Cardiac muscle cell (in vitro differentiated cells and primary cell): Measurements from ENCODE around the gene AP1G2. TPM values are rescaled to one million over a fixed set of nuclear protein-coding genes. Genes with fewer than 3 reads are reported as not detected.

ENCODE experiments used
- DNase-seq, 2 donors: peaks; one replicate each; pipeline versions ENCODE4 v3.0.0 to v3.0.0-alpha.2; 2010 to 2017; ENCODE audit warnings: low read depth in 1 of 2, low spot score in 1 of 2
- H3K27ac ChIP-seq: fragments of 200-600 bp; sonication (generic); 2 replicates; pipeline ENCODE4 v1.5.1; 2016
- H3K27me3 ChIP-seq: fragments of 200-600 bp; sonication (generic); 2 replicates; pipeline ENCODE4 v1.6.0; 2016; ENCODE audit warnings: control low read depth
- H3K36me3 ChIP-seq: fragments of 200-600 bp; sonication (generic); 2 replicates; pipeline ENCODE4 v1.5.1; 2016; ENCODE audit warnings: control low read depth
- H3K4me1 ChIP-seq: fragments of 200-600 bp; sonication (generic); 2 replicates; pipeline ENCODE4 v1.8.1; 2017; ENCODE audit warnings: low read depth, mild to moderate bottlenecking, mixed run types
- H3K4me3 ChIP-seq: fragments of 200-600 bp; sonication (generic); 2 replicates; pipeline ENCODE4 v1.5.1; 2016; ENCODE audit warnings: mild to moderate bottlenecking
- H3K9me3 ChIP-seq: fragments of 200-600 bp; sonication (generic); 2 replicates; pipeline ENCODE4 v1.5.1; 2017; ENCODE audit warnings: low read depth, mild to moderate bottlenecking, control low read depth
- CTCF ChIP-seq: IDR thresholded peaks from 2 replicates; pipeline ENCODE4 v1.5.1; 2012; ENCODE audit warnings: low read depth, mild to moderate bottlenecking, low read length
- polyA plus RNA-seq: library from polyadenylated mRNA; unstranded; fragments of >200 nt; fragmentation: Nextera tagmentation; extraction: Ambion mirVana; gene quantifications from 2 replicates; pipeline ENCODE4 v1.2.1, GENCODE V29; 2016
- total RNA-seq: library from RNA; depleted of rRNA; stranded (reverse); fragments of >200 nt; gene quantifications from 2 replicates; pipeline ENCODE4 v1.2.3, GENCODE V29; 2016

AP1G2 gene, protein sequence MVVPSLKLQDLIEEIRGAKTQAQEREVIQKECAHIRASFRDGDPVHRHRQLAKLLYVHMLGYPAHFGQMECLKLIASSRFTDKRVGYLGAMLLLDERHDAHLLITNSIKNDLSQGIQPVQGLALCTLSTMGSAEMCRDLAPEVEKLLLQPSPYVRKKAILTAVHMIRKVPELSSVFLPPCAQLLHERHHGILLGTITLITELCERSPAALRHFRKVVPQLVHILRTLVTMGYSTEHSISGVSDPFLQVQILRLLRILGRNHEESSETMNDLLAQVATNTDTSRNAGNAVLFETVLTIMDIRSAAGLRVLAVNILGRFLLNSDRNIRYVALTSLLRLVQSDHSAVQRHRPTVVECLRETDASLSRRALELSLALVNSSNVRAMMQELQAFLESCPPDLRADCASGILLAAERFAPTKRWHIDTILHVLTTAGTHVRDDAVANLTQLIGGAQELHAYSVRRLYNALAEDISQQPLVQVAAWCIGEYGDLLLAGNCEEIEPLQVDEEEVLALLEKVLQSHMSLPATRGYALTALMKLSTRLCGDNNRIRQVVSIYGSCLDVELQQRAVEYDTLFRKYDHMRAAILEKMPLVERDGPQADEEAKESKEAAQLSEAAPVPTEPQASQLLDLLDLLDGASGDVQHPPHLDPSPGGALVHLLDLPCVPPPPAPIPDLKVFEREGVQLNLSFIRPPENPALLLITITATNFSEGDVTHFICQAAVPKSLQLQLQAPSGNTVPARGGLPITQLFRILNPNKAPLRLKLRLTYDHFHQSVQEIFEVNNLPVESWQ
- total RNA-seq: 61.2 and 123 TPM in 2 replicates
- polyA plus RNA-seq: 141 and 168 TPM in 2 replicates

DNA sequence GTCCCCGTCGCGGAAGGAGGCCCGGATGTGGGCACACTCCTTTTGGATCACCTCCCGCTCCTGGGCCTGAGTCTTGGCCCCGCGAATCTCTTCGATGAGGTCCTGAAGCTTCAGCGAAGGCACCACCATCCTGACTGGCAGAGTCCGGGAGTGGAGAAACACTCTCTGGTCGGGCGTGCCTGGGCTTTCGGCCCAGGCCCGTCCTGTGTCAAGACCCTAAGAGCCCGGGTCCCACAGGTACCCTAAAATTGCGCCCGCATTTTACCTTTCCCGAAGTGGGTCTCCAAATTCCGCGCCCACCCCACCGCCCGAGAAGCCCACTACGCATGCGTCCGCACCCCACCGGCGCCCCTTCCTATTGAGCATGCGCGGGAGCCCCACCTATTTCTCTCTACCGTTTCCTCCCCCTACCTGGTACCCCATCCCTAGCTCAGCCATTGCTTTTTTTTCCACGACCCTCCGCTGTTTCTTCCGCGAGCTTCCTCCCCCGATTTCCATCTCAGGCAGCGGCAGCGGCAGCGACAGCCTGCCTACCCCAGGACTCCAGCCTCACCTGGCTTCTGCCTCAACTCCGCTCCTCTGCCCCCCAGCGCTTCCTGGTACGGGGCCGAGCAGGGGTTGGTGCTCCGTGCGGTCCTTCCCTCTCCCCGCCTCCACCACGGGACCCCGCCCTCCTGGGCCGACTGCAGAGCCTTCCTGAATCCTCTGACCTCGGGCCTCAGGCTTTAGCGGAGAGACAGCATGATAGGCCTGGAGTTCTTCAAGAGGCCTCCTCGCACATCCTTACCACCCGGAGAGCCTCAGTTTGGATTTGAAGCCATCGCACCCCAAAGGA lies at the start of gene AP1G2:
AP1G2 (minus strand) TSS at position 606 of the 835 bp plus-strand sequence; CDS start at position 129, 477 bp downstream.
- no peaks in the 10 kb centered on the region for H3K36me3 ChIP-seq
- no peak for TF ChIP-seq CTCF
- H3K4me3 ChIP-seq: peak within 1 kb of the TSS; percentile 48
- peak within 1 kb of the TSS; percentile 11 for H3K27ac ChIP-seq
- no peaks in the 10 kb centered on the region for H3K9me3 ChIP-seq
- H3K4me1 ChIP-seq: peaks cover 14% of the 10 kb centered on the region
- peak; percentile 86 to 92 for DNase-seq
- no peaks in the 10 kb centered on the region for H3K27me3 ChIP-seq

DNA sequence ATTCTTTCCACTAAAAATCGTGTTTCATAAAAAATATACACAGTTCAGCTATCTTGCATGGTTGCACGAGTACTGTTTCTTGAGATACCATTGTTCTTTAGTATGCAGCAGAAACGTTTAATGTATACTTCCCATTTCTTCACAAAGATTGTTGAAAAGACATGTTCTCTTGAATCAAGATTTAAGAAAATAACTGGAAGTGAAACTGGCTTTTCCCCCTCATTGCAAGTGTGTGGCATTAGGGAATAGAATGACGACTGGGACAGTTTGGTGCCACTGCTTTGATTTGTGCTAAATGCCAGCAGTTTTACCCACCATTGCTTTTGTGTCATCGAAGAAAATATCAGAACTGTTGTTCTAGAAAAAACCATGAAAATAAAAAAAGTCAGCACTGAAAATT lies 48.3 kb upstream of the AP1G2 start:
- H3K36me3 ChIP-seq: no peaks in the 10 kb centered on the region
- no peaks in the 10 kb centered on the region for H3K9me3 ChIP-seq
- no peak for TF ChIP-seq CTCF
- peaks cover 21% of the 10 kb centered on the region for H3K27me3 ChIP-seq
- H3K4me1 ChIP-seq: no peaks in the 10 kb centered on the region
- H3K4me3 ChIP-seq: no peak overlapping the region
- H3K27ac ChIP-seq: no peak overlapping the region
- DNase-seq: no peak

DNA sequence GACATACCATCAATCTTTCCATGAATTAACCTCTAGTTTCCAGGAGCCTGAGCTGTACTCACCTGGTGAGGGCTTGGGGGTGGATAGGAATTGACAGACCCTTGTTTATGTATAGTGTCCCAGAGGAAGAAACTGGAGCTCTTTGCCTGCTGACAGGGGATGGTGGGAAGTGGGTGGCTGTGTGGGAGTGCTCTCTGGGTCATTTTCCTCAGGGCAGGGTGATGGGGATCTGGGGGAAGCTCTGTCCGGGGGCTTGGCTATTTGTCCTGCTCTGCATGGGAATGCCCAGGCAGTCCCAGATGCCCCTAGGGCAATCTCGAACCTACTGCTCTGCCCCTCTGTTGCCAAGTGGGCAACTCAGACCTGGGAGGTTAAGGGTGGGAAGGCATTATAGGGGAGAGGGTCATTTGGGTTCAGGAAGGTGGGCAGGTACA lies 46.8 kb upstream of the AP1G2 start:
- no peaks in the 10 kb centered on the region for H3K9me3 ChIP-seq
- no peak overlapping the region for H3K27ac ChIP-seq
- H3K36me3 ChIP-seq: no peaks in the 10 kb centered on the region

GRCh38 chr14:23613242-23614070 lies 45.9 kb upstream of the AP1G2 start:
- no peak for TF ChIP-seq CTCF
- no peaks in the 10 kb centered on the region for H3K36me3 ChIP-seq
- H3K4me3 ChIP-seq: no peak overlapping the region
- DNase-seq: no peak
- no peaks in the 10 kb centered on the region for H3K9me3 ChIP-seq
- H3K4me1 ChIP-seq: no peaks in the 10 kb centered on the region
- peaks cover 21% of the 10 kb centered on the region for H3K27me3 ChIP-seq
- H3K27ac ChIP-seq: no peak overlapping the region

More for the DNA sequence above, 46.8 kb upstream of the AP1G2 start:
- no peaks in the 10 kb centered on the region for H3K4me1 ChIP-seq
- peaks cover 21% of the 10 kb centered on the region for H3K27me3 ChIP-seq
- no peak overlapping the region for H3K4me3 ChIP-seq
- no peak for TF ChIP-seq CTCF
- DNase-seq: no peak
